ENCODE measurements around the gene WDR27.

Gene WDR27

DNA sequence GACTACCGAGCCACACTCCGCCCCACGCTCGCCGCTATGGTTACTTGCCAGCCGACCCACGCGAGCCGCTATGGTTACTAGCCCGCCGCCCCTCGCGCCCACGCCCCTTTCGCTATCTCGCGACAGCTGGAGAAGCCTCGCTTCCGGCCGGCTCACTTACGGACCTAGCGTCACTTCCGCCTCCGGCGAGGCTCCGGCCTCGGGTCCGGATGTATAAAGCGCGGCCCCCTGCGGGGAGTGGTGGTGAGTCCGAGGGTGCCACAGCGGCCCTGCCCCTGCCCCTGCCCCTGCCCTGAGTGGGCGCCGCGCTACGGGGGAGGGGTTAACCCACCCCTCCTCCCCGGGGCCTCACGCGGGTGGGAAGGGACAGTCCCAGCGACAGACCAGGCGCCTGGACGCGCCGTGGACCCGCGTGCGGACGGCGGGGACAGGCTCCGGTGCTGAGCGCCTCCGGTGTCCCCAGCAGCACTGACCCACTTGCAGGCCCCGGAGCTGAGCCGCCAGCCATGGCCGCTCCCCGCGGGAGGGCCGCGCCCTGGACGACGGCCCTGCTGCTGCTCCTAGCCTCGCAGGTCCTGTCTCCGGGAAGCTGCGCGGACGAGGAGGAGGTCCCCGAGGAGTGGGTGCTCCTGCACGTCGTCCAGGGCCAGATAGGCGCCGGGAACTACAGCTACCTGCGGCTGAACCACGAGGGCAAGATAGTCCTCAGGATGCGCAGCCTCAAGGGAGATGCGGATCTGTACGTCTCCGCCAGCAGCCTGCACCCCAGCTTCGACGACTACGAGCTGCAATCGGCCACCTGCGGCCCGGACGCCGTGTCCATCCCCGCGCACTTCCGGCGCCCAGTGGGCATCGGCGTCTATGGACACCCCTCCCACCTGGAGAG is at the start of gene WDR27, which contains the start of gene C6orf120:
Gene WDR27, minus strand, starts transcription at position 76 of the 886 bp plus-strand sequence. CDS start 13,024 bp downstream, outside the sequence.
Gene C6orf120, plus strand, starts transcription at position 173 of the 886 bp plus-strand sequence. Its CDS starts 334 bp downstream, at position 507.
- in situ Hi-C loops (cut with MboI; ENCODE audit: low sequenced_read_pairs) = no loop called here

DNA sequence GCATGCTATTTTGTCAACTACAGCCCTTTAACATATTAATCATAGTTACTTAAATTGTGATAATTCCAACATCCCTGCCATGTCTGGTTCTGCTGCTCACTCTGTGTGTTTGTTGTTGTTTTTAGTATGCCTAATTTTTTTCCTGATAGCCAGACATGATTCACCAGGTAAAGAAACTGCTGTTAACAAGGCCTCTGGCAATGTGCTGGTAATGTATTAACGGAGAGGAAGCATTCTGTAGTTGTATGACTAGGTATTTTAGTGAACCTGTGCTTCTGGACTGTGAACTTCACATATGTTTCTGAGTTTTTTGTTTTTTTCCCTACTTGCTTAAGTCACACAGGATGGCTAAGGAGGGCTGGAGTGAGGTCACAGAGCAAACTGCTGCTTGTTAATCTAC is 44.7 kb upstream of the WDR27 start:
- in situ Hi-C loops (cut with MboI; ENCODE audit: low sequenced_read_pairs) = no loop called here

DNA sequence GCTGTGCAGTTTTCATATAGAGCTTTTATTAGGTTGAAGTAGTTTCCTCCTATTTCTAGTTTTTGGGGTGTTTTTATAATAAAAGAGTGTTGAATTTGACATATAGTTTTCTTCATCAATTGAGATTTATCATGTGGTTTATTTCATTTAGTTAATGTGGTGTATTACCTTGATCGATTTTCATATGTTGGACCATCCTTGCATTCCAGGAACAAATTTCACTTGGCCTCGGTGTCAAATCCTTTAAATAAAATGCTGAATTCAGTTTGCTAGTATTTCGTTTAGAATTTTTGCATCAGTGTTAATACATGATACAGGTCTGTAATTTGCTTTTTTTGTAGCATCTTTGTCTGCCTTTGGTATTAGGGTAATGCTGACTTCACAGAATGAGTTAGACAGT is 43.6 kb upstream of the WDR27 start:
- in situ Hi-C loops (cut with MboI; ENCODE audit: low sequenced_read_pairs) = no loop called here

DNA sequence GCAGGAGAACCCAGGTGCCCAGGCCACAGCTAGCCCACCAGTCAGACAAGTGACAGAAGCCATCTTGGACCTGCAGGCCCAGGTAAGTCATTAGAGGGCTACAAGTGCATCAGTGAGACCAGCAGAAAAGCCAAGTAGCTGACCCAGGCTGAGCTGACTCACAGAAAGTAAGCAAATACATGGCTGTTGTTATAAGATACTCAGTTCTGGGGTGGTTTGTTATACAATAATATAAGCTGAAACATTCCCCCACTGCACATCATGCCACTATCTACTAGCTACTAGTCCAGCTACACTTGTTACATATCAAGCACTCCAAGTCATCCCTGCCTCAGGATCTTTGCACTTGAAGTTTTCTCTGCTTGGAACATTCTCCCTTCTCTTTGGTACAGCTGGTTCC is 39.5 kb upstream of the WDR27 start:
- in situ Hi-C loops (cut with MboI; ENCODE audit: low sequenced_read_pairs) = no loop called here

DNA sequence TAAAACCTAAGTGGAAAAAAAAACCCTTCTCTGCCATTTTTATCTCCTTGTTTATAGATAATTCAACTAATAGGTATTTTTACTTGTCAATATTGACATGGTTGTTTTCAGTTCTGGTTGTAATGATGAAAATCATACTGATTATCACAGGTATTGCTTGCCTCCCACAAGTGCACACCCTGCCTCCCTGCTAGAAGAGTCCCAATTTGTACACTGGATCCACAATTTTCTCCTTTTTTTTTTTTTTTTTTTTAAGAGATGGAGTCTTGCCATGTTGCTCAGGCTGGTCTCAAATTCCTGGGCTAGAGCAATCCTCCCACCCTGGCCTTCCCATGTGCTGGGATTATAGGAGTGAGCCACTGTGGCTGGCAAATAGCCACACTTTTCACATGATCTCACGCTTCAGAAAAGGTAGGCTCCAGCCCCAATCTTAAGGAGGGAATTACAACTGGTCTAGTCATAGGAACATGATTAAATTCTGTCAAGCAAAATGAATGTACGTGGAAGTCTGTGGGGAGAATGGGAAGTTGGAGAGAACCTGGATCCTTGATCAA is 37.2 kb upstream of the WDR27 start:
- in situ Hi-C loops (cut with MboI; ENCODE audit: low sequenced_read_pairs) = no loop called here

DNA sequence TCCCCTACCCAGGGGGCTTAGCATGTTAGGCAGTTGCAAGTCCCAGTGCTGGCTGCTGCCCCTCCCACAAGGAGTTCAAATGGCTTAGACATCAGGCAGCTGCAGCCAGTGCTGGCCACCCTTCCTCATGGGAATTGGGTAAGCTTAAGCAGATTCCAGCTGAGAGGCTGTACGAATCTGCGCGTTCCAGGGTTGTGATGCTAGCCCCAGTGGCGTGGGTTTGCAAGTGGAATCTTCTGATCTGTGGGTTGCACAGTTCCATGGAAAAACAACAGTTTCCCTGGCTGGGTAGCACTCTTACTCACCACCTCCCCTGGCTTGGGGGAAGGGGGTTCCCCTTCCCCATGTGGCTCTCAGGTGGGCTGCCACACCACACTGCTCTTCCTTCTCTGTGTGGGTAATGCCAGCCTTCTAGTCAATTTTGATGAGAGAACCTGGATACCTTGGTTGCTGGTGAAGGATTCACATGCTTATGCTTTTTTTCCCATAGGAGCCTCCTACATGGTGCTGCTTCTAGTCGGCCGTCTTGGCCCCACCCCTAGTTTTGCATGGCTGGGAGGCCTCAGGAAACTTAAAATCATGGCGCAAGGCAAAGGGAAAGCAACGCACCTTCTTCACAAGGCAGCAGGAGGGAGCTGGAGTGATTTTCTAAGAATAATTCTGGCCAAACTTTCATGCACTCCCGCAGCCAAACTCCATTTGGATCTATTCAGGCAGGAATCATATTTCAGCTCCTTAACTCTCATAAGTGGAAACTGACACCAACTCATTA is 36.6 kb upstream of the WDR27 start:
- in situ Hi-C loops (cut with MboI; ENCODE audit: low sequenced_read_pairs) = no loop called here

DNA sequence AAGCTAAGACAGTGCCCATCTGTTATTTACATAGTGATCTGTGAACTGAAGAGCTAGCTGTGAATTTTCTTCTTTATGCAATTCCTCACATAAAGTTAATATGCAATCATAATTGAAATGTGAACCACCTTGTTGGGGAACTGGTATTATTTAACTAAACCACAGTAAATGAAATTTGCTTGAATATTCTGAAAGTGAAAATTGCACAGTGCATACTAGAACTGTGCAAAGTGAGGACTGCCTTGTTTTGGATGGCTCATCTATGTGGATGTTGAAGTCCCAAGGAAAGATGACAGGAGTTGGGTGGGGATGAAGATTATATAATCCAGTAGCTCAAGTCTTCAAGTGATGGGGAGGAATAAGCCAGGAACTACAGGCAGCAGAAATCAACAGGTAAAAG is 28.1 kb upstream of the WDR27 start:
- in situ Hi-C loops (cut with MboI; ENCODE audit: low sequenced_read_pairs) = no loop called here

DNA sequence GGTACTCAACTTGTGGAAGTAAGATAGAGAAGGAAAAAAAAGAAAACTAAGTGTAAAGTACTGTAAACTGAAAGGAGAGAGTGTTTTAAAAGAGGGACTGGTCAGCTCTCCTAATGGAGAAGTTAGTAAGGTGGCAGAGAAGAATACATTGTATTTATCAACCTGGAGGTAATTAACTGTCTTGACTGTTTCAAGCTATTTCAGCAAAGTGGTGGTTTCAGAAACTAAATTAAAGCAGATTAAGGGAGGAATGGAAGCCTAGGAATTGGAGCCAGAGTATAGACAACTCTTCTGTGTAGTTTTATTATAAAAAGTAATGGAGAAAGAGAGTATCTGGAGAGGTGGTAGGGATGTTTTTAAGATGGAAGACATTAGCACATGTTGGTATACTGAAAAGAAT is 25.1 kb upstream of the WDR27 start:
- in situ Hi-C loops (cut with MboI; ENCODE audit: low sequenced_read_pairs) = no loop called here

DNA sequence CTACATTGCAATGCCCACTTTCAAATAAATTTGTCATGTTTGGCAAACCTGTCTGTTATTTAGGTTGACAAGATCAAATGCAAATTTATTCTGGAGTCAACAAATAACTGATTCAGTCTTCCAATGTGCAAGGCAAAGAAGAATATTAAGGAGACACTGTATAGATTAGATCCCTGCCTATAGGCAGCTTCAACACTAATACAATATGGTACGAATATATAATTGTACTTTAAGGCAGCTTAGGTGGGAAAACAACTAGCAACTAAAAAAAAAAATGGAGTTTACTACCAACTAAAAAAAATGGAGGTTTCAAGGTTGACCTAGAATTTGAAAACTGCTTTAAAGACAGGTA is 24.2 kb upstream of the WDR27 start:
- in situ Hi-C loops (cut with MboI; ENCODE audit: low sequenced_read_pairs) = no loop called here

DNA sequence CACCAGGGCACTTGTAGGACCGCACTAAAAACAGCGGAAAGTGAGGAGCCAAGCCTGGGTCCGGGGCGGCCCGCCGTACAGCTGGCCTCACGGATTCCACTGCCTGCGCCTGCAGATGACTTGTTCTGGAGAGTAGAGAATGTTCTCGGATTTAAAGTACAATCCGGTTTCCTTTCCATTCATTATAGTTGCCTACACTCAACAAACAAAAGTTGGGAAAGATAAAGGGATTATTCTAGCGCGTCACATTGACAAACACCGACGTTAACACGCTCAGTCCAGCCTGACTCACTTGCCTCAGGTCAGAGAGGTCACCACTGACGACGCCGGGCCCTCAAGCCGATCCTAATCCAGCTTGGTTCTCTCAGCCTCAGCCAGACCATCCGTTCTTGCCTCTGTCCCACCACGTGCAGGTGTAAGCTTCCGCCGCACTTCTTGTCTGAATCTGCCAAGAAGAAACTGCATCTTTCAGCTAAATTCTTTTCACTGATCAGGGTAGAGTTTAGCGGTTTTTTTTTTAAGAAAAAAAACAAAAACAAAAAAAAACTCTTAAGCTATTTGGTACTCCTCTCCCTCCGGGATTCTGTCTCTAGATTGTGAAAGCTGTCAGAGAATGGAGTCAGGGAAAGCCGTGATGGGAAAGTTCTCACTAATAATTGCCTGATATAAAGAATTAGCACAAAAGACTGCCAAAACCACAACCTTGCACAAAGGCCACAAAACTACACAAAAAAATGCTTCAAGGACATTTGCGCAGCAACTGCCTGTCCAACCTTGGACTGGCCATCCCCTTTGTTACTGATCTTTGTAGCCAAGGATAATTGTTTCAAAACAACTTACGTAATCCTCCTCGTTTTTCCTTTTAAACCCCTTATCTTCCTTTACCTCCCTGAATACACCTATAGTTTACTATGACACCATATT is 23.6 kb upstream of the WDR27 start:
- in situ Hi-C loops (cut with MboI; ENCODE audit: low sequenced_read_pairs) = no loop called here

DNA sequence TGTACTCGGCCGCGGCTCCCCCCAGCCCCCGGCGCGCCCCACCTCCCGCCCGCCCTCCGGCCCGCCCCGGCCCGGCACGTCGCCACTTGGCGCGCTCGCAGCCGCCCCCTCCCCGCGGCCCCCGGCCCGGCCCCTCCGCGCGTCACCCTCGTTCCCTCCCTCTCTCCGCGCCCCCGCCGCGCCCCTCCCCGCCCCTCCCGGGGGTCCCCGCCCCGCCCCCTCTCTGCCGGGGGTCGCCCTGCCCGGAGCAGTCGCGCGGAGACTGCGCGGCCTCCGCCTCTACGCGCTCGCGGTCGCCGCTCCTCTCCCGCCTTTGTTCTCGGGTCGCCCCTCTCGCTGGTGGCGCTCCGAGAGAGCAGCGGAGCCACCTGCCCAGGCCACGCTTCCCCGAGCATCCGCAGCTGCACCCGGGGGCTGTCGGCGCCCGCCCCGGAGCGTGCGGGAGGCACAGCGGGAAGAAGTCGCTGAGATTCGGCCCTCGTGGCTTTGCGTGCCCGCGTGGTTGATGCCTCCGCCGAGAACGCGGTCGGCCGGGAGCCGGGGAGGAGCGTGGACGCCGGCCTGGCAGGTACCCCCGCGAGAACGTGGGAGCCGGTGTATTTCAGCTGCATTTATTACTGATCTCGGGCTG is 22.8 kb upstream of the WDR27 start, which contains the start of gene PHF10:
Gene PHF10, minus strand, starts transcription at position 7 of the 631 bp plus-strand sequence. CDS start 569 bp downstream, outside the sequence.
- in situ Hi-C loops (cut with MboI; ENCODE audit: low sequenced_read_pairs) = no loop called here

DNA sequence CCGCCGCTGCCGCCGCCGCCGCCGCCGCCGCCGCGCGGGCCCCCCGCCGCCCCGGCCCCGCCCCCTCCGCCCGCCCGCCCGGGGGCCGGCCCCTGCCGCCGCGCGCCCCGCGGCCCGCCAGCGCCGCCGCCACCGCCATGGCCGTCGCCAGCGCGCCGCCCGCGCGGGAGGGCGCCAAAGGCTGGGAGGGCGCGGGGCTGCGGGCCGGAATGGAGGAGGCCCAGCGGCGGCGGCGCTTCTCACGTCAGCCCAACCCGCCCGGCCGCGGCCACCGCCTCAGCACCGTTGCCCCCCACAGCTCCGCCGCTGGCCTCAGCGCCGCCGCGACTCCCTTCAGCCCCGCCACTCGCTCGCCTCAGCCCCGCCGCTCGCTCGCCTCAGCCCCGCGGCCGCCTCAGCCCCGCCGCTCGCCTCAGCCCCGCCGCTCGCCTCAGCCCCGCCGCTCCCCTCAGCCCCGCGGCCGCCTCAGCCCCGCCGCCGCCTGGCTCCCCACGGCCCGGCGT is 22.2 kb upstream of the WDR27 start:
- in situ Hi-C loops (cut with MboI; ENCODE audit: low sequenced_read_pairs) = no loop called here

DNA sequence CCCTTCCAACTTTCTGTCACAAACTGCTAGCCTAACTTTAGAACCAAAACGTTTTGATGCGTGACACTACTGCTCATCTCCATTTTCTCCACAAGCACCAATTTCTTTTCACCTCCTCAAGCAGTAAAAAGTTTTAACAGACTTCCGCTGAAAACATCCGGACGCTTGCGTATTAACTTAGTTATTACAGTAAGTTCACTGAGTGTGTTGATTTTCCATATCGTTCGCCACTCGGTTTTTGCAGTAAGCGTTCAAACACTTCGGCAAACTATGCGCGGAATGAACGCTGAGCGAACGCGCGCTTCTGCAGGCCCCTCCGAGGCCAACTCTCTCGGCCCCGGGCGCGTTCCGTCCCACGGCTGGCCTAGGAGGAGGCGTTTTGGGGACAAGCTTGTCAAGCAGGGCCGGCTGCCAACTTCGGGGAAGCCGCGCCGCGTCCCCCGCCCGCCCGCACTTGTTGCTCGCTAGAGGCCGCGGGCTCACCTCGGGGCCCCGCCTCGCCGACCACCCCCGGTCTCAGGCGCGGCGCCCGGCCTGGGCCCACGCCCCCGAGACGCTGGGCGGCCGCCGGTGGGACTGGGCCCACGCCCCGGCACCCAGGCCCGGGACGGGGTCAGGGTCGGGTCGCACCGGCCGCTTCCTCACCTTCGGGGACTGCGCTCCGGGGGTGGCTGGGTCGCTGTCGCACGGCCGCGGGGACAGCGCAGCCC is 21.5 kb upstream of the WDR27 start:
- in situ Hi-C loops (cut with MboI; ENCODE audit: low sequenced_read_pairs) = no loop called here

DNA sequence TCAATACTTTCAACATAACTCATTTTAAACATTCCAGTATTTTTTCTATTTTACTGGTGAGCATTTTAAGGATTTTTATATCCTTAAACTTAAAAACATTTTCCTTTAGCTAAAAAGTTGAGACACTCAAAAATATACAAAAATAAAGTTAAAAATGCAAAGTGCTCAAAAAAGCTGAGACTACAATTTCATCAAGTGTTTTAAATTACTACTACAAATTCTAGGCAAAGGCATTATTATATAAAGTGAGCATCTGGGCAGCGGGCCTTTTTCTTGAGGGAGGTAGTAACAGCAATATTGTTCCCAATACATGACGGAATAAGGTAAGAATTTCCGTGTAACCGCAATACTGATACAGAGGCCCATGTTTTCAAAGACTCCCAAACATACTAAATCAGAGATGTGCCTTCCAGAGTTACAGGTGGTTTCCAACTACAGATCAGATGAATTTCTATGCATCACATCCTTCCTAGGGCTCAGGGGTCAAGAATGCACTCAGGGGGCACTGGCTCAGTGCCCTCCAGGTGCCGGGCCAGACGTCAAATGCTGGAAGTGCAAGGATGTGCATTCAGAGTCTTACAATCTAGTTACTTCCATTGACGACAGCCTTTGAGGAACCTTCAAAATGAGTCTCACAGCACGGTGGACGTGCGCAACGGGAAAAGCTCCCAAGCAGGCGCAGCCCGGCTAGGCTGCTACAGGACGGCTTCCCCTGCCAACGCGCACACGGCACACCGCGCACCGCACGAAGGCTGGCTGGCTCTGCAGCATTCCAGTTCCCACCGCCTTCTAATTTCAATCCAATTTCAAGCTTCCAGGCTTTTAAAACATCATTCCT is 20.8 kb upstream of the WDR27 start:
- in situ Hi-C loops (cut with MboI; ENCODE audit: low sequenced_read_pairs) = no loop called here

DNA sequence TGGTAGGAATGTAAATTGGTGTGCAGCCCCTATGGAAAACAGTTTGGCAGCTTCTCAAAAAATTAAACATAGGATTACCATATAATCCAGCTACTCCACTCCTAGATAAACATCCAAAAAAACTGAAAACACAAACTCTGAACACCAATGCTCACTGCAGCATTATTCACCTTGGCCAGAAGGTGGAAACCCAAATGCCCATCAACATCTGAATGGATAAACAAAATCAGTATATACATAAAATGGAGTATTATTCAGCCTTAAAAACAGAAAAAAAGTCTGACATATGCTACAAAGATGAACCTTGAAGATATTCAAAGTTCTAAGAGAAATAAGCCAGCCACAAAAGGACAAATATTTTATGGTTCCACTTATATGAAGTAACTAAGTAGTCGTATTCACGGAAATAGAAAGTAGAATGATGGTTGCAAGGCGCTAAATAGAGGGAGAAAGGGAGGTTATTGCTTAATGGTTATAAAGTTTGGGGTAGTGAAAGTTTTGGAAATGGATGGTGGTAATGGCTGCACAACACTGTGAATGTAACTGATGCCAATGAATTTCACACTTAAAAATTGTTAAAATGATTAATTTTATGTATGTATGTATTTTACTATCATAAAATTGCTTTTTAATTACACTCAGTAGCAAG is 18.5 kb upstream of the WDR27 start:
- in situ Hi-C loops (cut with MboI; ENCODE audit: low sequenced_read_pairs) = no loop called here

DNA sequence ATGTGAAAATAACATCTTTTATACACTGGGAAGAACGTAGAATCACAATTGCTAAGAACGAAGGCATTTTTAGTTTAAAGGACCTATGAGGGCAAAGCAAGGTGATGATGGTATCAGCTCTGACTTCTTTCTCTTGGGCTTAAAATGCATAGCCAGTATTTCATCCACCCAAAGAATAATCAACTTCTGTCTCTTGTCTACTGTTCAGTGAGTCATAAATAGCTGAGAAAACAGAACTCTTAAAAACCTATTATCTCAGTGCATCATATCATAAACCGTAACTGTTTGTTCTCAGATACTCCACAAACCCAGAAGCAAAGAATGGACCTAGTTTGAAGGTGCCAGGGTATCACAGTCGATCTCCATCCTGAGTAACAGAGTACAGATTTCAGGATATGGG is 17.3 kb upstream of the WDR27 start:
- in situ Hi-C loops (cut with MboI; ENCODE audit: low sequenced_read_pairs) = no loop called here

DNA sequence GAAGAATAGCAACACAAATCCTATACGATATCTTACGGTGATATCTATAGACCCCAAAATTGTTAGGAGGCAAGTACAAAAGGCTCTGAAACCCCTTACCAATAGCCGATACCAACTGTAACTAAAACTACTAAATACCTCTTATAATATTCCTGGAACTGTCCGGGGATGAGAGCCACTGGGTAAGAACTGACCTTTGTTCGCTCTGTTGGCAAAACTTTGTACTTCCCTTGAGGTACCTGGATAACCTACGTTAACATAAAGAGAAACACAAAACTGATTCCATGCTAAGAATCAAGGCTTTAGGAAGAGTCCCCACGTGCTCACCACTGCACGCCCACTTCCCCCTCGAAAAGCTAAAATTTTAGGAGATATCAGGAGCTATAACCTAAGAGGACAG is 12.8 kb upstream of the WDR27 start:
- in situ Hi-C loops (cut with MboI; ENCODE audit: low sequenced_read_pairs) = no loop called here

DNA sequence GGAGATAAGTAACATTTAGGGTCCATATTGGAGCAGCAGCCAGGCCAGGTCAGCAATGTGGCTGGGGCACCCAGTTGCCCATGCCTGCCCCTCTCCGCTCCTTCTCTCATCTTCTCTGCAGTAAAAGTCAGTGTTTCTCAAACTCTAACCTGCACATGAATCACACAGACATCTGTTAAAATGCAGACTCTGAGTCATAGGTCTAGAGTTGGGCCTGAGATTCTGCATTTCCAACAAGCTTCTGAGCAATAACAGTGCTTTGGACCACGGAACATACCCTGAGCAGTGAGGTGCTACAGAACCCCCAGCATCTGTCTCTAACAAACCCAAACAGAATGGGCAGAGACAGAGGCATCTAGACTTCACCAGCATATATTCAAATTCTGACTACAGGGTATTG is 12.3 kb upstream of the WDR27 start:
- in situ Hi-C loops (cut with MboI; ENCODE audit: low sequenced_read_pairs) = no loop called here
